ENCODE results near the gene WDR1.

WDR1 gene

DNA sequence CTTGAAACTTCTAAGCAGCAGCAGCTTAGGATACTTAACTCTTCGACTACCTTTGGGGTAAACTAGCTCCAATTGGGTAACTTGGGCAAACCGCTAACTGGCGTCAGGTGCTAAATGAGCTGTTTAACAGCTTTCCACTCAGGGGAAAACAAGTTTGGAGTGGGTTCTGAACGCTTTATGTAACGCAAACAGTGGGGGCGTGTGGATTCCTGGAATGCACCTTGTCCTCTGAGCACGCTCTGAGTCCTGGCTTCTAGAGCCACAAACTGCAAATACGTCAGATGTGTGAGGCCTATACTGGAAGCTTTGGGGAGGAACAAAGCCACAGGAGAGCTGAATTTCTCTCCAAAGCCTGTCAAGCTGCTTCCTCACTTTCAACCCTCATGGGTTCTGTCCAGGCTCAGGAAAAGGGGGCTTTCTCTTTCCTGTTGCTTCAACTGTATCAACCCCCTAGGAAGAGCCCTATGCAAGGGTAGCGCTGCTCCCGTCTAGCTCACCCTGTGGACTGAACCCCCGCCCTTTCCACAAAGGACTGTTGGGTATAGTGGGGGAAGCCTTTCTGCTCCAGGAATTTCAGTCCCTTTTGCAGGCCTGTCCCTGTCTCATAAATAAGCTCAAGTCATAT is 4.5 kb upstream of the WDR1 start:
- Histone ChIP-seq H2AFZ (ENCODE audit: low read depth, low read length) (no peak overlapping the region), H3K79me2 (ENCODE audit: low read length) (peaks cover 9% of the 10 kb centered on the region)

DNA sequence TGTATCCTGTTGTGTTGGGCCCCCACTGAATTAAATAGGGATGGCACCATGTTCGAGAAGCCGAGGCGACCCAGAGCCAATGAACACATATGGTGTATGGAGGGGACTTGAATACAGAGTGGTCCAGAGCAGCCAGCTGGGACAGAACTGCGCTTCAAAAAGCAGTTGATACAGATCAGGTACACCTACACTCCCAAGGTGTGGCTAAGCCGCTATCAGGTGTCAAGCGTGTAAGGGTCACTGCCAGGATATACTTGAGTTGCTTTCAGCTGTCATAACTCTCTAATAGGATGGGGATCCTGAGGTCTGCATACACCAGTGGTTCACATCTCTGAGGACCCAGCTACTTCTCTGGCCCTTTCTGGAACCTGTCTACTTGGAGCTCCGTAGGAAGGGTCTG is 3.2 kb upstream of the WDR1 start:
- Histone ChIP-seq H3K36me3 (replicated peaks; ENCODE audit: low read depth, low read length) (peaks cover 9% of the 10 kb centered on the region), H3K4me1 (ENCODE audit: low read length) (peaks cover 37% of the 10 kb centered on the region), H4K20me1 (ENCODE audit: insufficient read depth, low read length) (peaks cover 10% of the 10 kb centered on the region), H3K79me2 (ENCODE audit: low read length) (peaks cover 22% of the 10 kb centered on the region), H3K27ac (ENCODE audit: low read length) (no peak overlapping the region), H2AFZ (ENCODE audit: low read depth, low read length) (no peak overlapping the region), H3K9me3 (ENCODE audit: insufficient read depth, low read length) (no peaks in the 10 kb centered on the region), H3K9ac (ENCODE audit: low read length) (no peak overlapping the region), H3K27me3 (ENCODE audit: low read depth, low read length) (peaks cover 26% of the 10 kb centered on the region), H3K4me2 (ENCODE audit: low read length) (no peak overlapping the region), H3K4me3 (ENCODE audit: low read length) (no peak overlapping the region)
- no peak for TF ChIP-seq EZH2phosphoT487 (IDR thresholded peaks at IDR 0.05; ENCODE audit: low read depth)
- TF ChIP-seq, protein P1, sequence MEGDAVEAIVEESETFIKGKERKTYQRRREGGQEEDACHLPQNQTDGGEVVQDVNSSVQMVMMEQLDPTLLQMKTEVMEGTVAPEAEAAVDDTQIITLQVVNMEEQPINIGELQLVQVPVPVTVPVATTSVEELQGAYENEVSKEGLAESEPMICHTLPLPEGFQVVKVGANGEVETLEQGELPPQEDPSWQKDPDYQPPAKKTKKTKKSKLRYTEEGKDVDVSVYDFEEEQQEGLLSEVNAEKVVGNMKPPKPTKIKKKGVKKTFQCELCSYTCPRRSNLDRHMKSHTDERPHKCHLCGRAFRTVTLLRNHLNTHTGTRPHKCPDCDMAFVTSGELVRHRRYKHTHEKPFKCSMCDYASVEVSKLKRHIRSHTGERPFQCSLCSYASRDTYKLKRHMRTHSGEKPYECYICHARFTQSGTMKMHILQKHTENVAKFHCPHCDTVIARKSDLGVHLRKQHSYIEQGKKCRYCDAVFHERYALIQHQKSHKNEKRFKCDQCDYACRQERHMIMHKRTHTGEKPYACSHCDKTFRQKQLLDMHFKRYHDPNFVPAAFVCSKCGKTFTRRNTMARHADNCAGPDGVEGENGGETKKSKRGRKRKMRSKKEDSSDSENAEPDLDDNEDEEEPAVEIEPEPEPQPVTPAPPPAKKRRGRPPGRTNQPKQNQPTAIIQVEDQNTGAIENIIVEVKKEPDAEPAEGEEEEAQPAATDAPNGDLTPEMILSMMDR (IDR thresholded peaks at IDR 0.05; ENCODE audit: low read depth, low read length), result no peak

More for the DNA sequence above, 4.5 kb upstream of the WDR1 start:
- H3K4me1 ChIP-seq (ENCODE audit: low read length), result peaks cover 27% of the 10 kb centered on the region
- H3K4me2 ChIP-seq (ENCODE audit: low read length), result peak overlapping the region; percentile 32
- no peaks in the 10 kb centered on the region for H3K36me3 ChIP-seq (replicated peaks; ENCODE audit: low read depth, low read length)
- H3K9ac ChIP-seq (ENCODE audit: low read length), result no peak overlapping the region
- H3K9me3 ChIP-seq (ENCODE audit: insufficient read depth, low read length), result no peaks in the 10 kb centered on the region
- TF ChIP-seq, protein P1 (IDR thresholded peaks at IDR 0.05; ENCODE audit: low read depth, low read length), result no peak
- no peak for TF ChIP-seq EZH2phosphoT487 (IDR thresholded peaks at IDR 0.05; ENCODE audit: low read depth)
- peaks cover 26% of the 10 kb centered on the region for H3K27me3 ChIP-seq (ENCODE audit: low read depth, low read length)
- H4K20me1 ChIP-seq (ENCODE audit: insufficient read depth, low read length), result no peaks in the 10 kb centered on the region
- H3K4me3 ChIP-seq (ENCODE audit: low read length), result no peak overlapping the region
- no peak overlapping the region for H3K27ac ChIP-seq (ENCODE audit: low read length)

DNA sequence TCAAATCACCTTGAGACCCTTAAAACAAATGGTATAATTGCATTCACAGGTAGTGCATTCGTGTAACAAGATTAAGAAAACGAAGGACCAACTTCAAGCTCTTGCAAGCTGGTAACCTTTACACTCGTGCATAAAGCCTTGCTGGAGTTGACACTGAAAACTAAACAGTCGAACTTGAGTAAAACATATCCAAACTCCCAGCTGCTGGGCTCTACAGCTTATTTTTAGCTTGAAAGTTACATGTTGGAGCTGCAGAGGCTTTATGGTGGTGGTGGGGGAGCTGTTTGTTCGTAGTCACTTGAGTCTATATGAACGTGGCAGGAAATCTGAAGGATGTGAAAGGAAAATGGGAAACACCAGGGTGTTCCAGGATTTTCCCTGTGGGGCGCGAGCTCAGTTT is 2.7 kb upstream of the WDR1 start:
- H3K27ac ChIP-seq (ENCODE audit: low read length), result no peak overlapping the region
- TF ChIP-seq EZH2phosphoT487 (IDR thresholded peaks at IDR 0.05; ENCODE audit: low read depth), result no peak
- TF ChIP-seq, protein P1 (IDR thresholded peaks at IDR 0.05; ENCODE audit: low read depth, low read length), result no peak
- H3K4me2 ChIP-seq (ENCODE audit: low read length), result no peak overlapping the region
- H3K4me3 ChIP-seq (ENCODE audit: low read length), result no peak overlapping the region
- H2AFZ ChIP-seq (ENCODE audit: low read depth, low read length), result no peak overlapping the region
- peaks cover 26% of the 10 kb centered on the region for H3K27me3 ChIP-seq (ENCODE audit: low read depth, low read length)
- no peaks in the 10 kb centered on the region for H3K9me3 ChIP-seq (ENCODE audit: insufficient read depth, low read length)
- no peak overlapping the region for H3K9ac ChIP-seq (ENCODE audit: low read length)
- peaks cover 15% of the 10 kb centered on the region for H4K20me1 ChIP-seq (ENCODE audit: insufficient read depth, low read length)
- H3K4me1 ChIP-seq (ENCODE audit: low read length), result peaks cover 37% of the 10 kb centered on the region
- H3K36me3 ChIP-seq (replicated peaks; ENCODE audit: low read depth, low read length), result peaks cover 14% of the 10 kb centered on the region
- peaks cover 27% of the 10 kb centered on the region for H3K79me2 ChIP-seq (ENCODE audit: low read length)

DNA sequence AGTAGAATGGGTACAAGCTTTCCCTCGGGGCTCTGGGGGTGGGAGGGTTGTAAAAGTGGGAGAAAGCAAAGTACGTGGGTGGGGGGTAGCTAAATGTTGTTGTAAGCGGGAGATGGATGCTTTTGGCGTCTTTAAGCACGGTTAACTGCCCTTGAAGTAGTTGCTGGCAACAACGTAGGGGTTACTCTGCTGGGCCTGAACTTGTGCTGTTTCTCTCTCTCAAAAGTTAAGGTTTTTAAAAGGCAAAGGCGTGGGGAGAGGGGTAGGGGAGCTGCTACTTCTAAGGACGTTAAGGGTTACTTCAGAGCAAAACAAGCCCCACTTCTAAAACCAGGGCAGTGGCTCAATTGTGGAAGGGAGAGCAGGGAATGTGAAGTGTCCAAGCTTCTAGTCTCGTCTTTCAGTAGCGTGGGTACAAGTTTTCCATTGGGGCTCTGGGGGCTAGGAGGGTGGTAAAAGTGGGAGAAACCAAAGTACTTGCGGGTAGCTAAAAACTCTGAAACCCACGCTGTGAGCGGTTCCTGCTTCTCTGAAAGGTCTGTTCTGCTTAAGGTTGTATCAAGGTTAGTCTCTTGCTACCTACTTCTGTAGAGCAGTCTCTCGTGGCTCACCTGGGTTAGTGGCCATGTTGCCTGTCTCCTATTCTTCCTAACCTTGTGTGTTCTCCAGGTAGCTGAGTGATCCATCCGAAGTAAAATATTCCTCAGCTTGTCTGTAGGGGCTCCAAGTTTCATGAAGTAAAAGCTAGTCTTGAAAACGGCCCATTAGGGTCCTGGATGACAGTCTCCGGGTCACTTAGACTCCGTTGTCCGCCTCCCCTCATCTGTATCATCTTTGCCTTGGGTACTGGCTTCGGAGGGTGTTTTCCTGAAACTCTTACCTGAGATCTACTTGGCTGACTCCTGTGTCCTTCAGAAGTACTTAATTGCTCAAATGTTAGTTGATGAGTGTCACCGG is 1.7 kb upstream of the WDR1 start:
- H3K4me1 ChIP-seq (ENCODE audit: low read length), result peaks cover 37% of the 10 kb centered on the region
- peak overlapping the region; percentile 89 for H3K27ac ChIP-seq (ENCODE audit: low read length)

More for the DNA sequence above, 1.7 kb upstream of the WDR1 start:
- peaks cover 19% of the 10 kb centered on the region for H4K20me1 ChIP-seq (ENCODE audit: insufficient read depth, low read length)
- no peak for TF ChIP-seq EZH2phosphoT487 (IDR thresholded peaks at IDR 0.05; ENCODE audit: low read depth)
- TF ChIP-seq, protein P1 (IDR thresholded peaks at IDR 0.05; ENCODE audit: low read depth, low read length), result no peak
- H2AFZ ChIP-seq (ENCODE audit: low read depth, low read length), result no peak overlapping the region
- H3K9me3 ChIP-seq (ENCODE audit: insufficient read depth, low read length), result no peaks in the 10 kb centered on the region
- peaks cover 36% of the 10 kb centered on the region for H3K79me2 ChIP-seq (ENCODE audit: low read length)
- H3K9ac ChIP-seq (ENCODE audit: low read length), result peak overlapping the region; percentile 99
- peaks cover 26% of the 10 kb centered on the region for H3K27me3 ChIP-seq (ENCODE audit: low read depth, low read length)
- H3K4me3 ChIP-seq (ENCODE audit: low read length), result peak overlapping the region; percentile 95
- H3K36me3 ChIP-seq (replicated peaks; ENCODE audit: low read depth, low read length), result peaks cover 24% of the 10 kb centered on the region
- H3K4me2 ChIP-seq (ENCODE audit: low read length), result peak overlapping the region; percentile 89
